Stimulated activated CD8-positive, alpha-beta memory T cell treated with anti-CD3 and anti-CD28 coated beads, Interleukin-4, amount 100 ng/mL, for 24 hours (primary cell): ENCODE measurements around the gene GLP2R.
"Not testable (repeated sequence)": the region's sequence is repeated elsewhere in the genome, so short reads cannot be mapped to it uniquely, and the experiment has no call there.

Experiments
- DNase-seq: peaks from one replicate; pipeline ENCODE4 v3.0.0-alpha.2; 2020; ENCODE audit warnings: low read depth

The GLP2R gene

GRCh38 chr17:9899280-9900043 is 73.7 kb downstream of the GLP2R start:
- no peak for DNase-seq

GRCh38 chr17:9900044-9900594 is 74.4 kb downstream of the GLP2R start:
- no peak for DNase-seq

- DNase-seq = no peak
Measured at GRCh38 chr17:9900784-9901183, 75.1 kb downstream of the GLP2R start.

GRCh38 chr17:9902120-9902519 is 76.4 kb downstream of the GLP2R start:
- no peak for DNase-seq

GRCh38 chr17:9904277-9905077 is 78.8 kb downstream of the GLP2R start:
- no peak for DNase-seq

DNA sequence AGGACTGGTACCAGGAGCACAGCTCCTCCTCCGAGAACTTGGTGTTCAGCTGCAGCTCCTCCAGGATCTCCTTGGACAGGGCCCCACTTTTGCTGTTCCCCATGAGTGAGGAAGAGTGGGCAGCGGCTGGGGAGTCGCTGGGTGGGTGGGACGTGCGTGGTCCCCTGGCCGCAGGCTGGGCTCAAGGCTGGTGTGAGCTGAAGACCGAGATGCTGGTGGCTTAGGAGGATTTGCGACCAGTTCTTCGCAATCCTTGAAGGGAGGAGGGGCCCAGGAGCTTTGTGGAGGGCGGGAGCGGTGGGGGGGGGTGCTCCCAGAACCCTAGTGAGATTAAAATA is 79.3 kb downstream of the GLP2R start, which contains the start of gene RCVRN:
RCVRN (minus strand) TSS at position 194 of the 338 bp plus-strand sequence; CDS start at position 103, 91 bp downstream.
- DNase-seq = no peak

DNA sequence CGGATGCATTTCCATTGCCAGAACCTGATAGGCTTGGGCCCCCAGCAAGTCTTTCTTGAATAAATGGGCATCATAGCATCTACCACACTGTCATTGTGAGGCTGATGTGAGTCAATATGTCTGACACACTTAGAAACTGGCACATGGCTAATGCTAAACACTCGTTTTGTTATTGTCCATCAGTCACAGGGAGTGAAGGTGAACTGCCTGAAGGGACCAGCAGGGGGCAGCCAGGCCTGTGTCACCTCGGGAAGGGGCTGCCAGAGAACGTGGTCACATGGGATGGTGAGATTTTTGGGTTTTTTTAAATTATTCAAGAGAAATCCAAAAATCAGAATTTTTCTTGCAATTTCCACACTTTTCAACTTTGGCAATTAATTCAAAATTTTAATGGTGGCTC is 80.2 kb downstream of the GLP2R start:
- no peak for DNase-seq

DNA sequence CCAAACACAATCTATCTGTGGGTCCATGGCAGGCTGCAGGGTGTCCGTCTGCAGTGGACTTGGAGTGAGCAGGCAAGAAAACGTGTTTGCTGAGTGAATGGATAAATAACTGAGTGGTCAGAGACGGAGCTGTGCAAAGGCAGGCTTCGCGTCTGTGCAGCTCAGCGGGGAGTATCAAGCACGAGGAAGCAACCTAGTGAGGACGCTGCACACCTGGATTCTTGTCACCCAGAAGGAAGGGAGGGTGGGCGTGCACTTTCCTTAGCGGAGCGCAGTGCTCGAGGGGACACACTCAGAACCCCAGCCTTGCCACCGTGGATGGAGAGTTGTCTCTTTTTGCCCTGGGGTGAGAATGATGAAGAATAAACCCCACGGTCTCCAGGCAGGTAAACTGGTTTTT is 80.9 kb downstream of the GLP2R start:
- DNase-seq = no peak

GRCh38 chr17:9907131-9907530 is 81.4 kb downstream of the GLP2R start:
- no peak for DNase-seq

DNA sequence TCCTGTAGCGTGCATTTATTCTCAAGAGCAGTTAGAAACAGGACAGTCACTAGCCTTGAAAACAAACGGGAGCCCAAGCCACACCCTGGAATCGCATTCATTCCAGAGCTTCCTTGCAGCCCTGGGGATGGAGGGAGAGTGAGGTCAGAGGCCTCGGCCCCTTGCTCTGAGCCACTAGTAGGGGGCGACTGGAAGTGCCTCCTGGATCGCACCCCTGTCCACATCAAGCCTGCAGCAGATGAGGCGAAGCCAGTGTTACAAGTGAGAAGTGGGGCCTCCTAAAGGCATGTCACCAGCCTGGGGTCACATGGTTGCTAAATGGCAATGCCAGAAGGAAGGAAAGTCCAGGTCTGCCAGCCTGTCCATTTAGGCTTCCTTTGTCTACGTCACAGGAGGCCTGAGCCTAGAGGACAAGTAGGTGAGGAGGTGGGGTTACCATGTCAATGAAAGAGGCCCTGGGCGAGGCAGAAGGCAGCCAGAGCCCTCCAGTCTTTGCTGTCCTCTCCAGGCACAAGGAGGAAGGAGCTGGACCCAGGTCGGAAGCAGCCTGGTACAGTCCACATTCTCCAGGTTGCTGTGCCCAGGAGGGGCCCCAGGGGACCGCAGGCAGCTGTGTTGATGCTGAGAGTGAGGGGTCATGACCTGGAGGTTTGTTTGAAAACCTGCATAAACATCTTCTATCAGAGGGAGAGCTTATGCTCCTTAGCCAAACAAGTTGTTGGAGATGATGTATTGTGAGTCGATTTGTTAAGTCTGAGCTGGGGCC is 82.3 kb downstream of the GLP2R start:
- no peak for DNase-seq

GRCh38 chr17:9908649-9909042 is 82.9 kb downstream of the GLP2R start:
- DNase-seq = no peak

DNA sequence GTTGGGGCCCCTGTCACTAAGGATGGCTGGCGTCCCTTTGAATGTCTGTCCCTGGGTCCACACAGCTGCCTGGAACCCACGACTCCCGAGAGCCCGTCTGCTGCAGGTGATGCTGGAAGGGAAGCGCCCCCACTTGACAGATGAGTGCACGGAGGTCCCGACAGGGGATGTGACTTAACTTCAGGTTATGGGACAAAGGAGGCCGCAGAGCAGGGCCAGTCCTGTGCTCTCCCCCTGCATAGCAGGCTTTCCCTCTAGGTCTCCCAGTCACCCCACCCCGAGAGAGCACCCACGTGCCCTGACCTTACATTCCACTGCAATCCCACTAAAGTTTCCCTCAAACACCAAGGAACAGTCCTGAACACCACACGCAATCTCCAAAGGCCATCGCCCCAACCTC is 85.4 kb downstream of the GLP2R start:
- no peak for DNase-seq

- no peak for DNase-seq
Measured at GRCh38 chr17:9912121-9913099, 86.7 kb downstream of the GLP2R start.

DNA sequence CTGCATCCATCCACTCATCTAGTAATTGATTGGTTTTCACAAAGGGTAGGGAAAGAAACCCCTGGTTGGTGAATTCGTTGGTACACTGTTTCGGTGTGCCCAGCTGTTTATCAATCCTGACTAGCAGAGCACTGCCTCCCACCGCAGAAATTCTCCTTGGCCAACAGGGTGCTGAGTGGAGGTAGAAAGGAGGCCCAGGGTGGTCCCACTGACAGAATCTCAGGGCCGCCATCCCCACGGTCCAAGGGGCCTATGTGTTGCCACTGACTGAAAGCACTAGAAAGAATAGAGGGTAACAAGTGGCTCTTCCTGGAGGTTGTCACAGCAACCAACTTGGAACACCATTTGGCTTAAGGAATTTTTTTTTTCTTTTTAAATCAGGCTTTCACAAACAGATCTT is 87.8 kb downstream of the GLP2R start:
- DNase-seq = no peak

DNA sequence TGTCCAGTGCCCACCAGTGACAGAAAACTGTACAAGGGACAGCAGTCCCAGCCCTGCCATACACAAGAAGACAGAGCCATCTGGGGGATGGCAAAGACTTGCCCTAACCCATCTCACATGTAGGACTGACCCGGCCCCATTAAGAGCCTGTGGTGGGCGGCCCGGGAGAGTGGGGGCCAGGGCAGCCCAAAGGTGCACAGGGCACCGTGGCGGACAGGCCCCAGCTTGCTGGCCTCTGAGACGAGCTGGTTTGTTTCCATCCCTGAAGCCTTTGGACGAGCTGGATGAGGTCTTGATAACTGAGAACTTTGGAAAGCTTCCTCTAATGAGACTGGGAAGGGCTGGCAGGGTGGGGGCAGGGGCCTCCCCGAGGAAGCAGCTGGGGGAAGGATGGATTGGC is 90.4 kb downstream of the GLP2R start:
- no peak for DNase-seq

- no peak for DNase-seq
Measured at GRCh38 chr17:9917131-9917530, 91.4 kb downstream of the GLP2R start.

- no peak for DNase-seq
Measured at GRCh38 chr17:9917801-9918200, 92.1 kb downstream of the GLP2R start.

- DNase-seq = no peak
Measured at GRCh38 chr17:9918352-9918751, 92.6 kb downstream of the GLP2R start.

- DNase-seq = no peak
Measured at GRCh38 chr17:9918804-9919352, 93.2 kb downstream of the GLP2R start.

DNA sequence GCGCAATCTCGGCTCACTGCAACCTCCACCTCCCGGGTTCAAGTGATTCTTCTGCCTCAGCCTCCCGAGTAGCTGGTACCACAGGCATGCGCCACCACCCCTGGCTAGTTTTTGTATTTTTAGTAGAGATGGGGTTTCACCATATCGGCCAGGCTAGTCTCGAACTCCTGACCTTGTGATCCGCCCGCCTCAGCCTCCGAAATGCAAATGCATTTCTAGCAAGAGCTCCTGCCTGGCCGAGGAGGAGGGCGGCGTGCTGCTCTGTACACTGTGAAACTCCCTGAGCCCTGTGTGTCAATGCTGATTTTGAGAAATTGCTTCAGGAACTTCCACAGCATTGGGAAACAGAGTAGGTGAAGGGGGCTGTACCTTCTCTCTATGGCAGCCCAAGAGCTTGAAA is 95.5 kb downstream of the GLP2R start:
- DNase-seq = not testable (repeated sequence)
